ENCODE data around the gene PPIP5K2.
"Not testable (repeated sequence)": the region's sequence is repeated elsewhere in the genome, so short reads cannot be mapped to it uniquely, and the experiment has no call there.

PPIP5K2 gene

DNA sequence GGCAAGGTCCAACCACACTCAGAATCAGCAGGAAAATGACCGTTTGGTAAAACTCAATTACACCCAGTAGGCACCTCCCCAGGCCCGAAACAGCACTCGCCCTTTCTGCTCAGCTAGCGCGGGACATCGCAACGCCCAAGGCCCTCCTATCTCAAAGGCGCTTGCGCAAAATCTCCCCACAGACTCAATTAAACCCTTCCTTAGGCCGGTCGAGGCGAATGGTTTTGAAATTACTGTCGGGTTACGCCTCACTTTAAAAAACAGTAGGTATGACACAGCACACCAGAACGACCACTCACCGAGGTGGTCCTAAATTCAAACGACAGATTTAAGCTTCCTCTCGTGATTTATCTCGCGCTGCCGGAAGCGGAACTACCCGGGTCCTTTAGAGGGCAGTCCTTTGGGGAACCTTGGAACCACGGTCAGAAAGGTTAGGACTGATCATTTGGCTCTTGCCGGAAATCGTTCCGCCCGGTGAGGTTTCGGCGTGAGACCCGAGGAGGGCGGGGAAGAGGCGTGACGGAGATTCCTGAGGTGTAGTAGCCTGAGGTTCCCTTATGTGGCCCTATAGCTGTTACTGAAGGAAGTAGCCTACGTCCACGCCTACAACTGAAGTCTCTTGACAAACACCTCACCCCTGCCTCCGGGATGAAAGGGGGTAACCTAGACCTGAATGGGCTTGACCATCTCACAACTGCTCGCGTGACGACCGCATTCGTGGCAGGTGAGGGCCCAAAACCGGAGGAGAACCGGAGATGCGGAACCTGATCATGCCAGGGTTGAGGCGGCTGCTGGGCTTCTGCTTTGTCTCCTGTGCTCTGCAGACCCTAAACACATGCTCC is at the start of gene PPIP5K2, which contains the start of gene GIN1:
Gene PPIP5K2, plus strand, starts transcription at position 537 of the 842 bp plus-strand sequence. CDS start 9,289 bp downstream, outside the sequence.
Gene GIN1, minus strand, starts transcription at position 374 of the 842 bp plus-strand sequence. CDS start 11,431 bp downstream, outside the sequence.
- FAIRE-seq = peak; percentile 100
- DNase-seq (ENCODE audit: extremely low spot score, insufficient read length, low read depth) = peak; percentile 76

DNA sequence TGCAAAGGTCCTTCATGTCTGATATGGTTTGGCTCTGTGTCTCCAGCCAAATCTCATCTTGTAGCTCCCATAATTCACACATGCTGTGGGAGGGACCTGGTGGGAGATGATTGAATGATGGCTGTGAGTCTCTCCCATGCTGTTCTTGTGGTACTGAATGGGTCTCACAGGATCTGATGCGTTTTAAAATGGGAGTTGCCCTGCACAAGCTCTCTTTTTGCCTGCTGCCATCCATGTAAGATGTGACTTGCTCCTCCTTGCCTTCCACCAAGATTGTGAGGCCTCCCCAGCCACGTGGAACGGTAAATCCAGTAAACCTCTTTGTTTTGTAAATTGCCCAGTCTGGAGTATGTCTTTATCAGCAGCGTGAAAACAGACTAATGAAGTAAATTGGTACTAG is 46.6 kb upstream of the PPIP5K2 start:
- not testable (repeated sequence) for FAIRE-seq; DNase-seq (ENCODE audit: extremely low spot score, insufficient read length, low read depth)

DNA sequence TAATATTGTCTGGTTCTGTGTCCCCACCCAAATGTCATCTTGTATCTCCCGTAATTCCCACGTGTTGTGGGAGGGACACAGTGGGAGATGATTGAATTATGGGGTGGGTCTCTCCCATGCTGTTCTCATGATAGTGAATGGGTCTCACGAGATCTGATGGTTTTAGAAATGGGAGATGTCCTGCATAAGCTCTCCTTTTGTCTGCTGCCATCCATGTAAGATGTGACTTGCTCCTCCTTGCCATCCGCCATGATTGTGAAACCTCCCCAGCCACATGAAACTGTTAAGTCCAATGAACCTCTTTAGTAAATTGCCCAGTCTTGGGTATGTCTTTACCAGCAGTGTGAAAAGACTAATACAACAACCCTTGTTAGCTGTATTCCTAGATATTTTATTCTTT is 44.7 kb upstream of the PPIP5K2 start:
- DNase-seq (ENCODE audit: extremely low spot score, insufficient read length, low read depth) = no peak
- FAIRE-seq = no peak

DNA sequence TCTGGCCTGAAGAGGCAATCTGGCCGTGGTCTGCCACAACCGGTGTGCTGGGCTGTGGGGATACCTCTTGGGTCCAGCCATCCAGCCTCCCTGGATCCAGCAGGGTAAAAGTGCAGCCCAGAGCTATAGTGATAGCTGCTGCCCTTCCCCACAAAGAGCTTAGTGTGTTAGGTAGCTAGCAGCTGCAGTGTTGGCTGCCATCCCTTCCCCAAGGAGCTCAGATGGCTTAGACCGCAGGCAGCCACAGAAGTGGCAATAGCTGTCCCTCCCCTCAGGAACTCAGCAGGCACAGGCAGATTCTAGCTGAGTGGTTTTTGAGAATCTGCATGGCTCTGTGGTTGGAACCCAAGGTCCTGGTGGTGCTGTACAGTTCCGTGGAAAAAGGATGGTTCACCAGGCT is 40.3 kb upstream of the PPIP5K2 start:
- FAIRE-seq (no peak), DNase-seq (ENCODE audit: extremely low spot score, insufficient read length, low read depth) (no peak)

DNA sequence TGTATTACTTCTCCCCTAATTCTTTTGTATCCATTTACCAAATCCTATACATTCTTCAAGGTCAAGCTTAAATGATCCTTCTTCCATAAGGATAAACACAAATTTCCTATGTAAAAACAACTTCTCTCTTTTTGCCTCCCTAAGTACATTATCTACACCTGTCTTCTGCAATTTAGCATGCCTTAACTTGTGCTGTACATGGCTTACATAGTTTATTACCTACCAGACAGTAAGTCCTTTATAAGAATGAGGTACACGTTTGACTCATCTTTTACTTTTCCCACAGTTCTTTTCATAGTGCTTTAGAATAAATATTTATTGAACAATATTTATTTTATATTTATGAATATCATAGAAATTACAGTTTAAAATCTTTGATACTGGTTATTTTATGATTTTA is 33.6 kb upstream of the PPIP5K2 start:
- no peak for FAIRE-seq
- DNase-seq (ENCODE audit: extremely low spot score, insufficient read length, low read depth) = no peak

DNA sequence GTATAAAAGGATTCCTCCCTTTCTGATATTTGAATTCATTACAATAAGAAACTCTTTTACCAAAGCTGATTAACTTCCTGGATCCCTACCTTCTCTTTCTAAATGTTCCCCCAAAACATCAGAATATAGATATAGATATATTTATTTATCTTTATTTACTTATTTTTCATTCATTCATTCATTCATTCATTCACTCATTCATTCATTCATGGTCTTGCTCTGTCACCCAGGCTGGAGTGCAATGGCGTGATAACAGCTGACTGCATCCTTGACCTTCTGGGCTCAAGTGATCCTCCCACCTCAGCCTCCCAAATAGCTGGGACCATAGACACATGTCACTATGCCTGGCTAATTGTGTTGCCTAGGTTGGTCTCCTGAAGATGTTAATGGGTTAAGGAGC is 30.8 kb upstream of the PPIP5K2 start:
- FAIRE-seq (no peak), DNase-seq (ENCODE audit: extremely low spot score, insufficient read length, low read depth) (no peak)

DNA sequence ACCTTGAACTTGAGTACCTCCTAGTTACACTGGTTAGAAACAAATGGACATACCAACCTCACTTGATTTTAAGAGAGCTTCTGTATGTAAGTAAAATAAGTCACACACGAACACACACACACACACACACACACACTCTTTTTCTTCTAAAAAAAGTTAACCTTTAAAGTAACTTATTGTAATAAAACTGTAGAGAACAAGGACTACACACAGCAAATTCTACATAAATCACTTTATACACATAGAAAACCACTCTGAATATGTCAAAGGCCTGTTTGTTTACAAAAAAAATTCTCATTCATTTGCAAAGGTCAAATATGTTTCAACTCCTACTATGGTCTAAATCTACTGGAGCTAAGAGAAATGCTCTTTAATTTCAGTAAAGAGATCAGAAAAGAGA is 29.3 kb upstream of the PPIP5K2 start:
- FAIRE-seq (no peak), DNase-seq (ENCODE audit: extremely low spot score, insufficient read length, low read depth) (no peak)

DNA sequence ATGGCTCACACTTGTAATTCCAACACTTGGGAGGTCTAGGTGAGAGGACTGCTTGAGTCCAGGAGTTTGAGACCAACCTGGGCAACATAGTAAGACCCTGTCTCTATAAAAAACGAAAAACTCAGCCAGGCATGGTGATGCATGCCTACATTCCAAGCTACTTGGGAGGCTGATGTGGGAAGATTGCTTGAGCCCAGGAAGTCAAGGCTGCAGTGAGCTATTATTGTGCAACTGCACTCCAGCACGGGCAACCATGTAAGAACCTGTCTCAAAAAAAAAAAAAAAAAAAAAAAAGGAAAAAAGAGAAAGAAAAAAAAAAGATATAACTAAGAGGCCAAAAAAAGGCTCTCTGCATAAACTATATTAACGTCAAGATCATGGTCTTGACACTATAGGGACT is 27.4 kb upstream of the PPIP5K2 start:
- DNase-seq (ENCODE audit: extremely low spot score, insufficient read length, low read depth) = no peak
- no peak for FAIRE-seq

DNA sequence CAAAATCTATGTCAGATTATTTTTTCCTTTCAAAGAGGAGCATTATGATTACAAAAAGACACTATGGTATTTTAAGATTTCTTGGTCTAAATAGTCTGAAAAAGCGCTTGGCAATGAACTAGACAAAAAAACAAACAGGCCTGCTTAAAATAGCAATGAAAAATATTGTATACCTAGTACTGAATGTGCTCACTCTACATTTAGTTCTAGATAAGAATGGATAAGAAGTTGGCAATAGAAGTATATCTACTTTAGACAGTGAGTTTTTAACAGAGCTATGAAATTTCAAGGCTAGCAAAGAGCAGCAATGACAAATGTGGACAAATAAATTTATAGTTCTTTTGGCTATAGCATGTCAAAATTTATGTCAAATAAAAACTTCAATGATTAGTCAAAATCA is 26.4 kb upstream of the PPIP5K2 start:
- FAIRE-seq (no peak), DNase-seq (ENCODE audit: extremely low spot score, insufficient read length, low read depth) (no peak)

DNA sequence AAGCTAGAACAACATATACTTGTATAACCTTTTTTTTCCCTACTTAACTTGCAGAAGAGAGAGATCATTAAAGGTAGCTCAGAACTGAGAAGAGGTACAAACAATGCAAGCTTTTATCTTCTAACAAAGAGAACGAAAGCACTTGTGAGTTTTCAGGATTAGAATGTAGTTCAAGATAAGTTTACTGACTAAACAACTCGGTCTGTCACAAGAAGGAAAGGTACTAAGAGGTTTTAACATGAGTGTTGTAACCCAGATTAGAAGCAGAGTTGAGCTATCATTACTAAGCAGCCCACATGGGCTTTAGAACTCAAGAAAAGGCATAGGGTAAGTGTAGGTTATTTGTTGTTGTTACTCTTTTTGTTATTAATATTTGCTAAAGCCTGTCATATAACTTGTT is 25.4 kb upstream of the PPIP5K2 start:
- FAIRE-seq (no peak), DNase-seq (ENCODE audit: extremely low spot score, insufficient read length, low read depth) (no peak)

DNA sequence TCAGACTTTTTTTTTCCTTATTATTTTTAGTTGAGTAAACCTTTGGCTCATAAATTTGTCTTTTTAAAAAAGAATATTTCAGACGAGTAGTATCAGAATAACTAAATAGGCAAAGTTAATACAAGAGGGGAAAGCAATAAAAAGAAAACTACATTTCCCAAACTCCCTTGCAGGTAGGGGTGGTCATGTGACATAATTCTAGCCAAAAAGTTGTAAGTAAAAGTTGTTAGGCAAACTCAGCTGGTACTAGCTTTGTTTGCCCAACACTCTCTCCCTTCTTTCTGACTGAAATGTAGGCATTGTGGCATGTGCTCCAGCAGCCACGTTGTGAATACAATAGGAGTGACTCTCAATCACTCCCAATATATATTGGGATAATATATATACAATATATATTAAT is 21.1 kb upstream of the PPIP5K2 start:
- FAIRE-seq = peak; percentile 29
- DNase-seq (ENCODE audit: extremely low spot score, insufficient read length, low read depth) = no peak

DNA sequence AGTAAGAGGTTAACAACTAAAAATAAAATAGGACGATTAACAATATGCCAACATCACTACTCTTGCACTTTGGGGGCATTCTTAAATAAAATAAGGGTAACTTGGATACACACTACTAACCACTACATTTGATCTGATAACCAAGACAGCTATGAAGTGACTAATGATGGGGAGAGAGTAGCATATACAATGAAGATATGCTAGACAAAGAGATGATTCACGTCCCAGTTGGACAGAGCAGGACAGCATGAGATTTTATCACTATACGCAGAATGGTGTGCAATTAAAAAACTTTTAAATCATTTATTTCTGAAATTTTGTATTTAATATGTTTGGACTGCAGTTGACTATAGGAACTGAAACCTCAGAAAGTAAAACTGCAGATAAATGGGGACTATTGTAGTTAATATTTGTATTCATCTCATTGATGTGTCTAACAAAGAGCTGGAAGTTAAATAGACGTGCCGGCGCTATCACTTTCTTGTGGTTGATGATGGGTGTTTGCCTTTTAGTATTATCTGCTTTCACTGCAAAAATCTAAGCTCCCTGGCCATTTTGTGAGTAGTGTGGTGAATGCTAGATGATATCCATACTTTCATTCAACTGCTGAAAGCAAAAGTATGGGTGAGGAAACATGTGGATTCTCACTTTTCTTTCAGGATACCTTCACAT is 18.9 kb upstream of the PPIP5K2 start:
- DNase-seq (ENCODE audit: extremely low spot score, insufficient read length, low read depth) (no peak), FAIRE-seq (no peak)

DNA sequence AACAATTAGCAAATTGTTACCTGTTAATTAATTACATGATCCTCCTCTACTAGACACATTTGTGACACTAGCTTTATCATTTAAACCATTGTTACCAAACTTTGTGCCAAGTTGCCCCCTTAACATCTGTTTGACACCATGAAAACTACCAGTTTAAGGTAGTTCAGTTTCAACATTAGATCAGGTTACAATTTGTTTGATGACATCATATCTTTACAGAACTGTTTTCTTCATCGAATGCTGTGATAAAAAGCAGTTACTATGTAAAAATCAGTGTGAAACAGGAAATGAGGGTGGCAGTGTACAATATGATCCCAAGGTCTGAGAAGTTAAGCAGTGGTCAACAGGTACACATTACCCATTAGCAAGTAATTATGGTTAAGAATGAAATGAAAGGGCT is 17.9 kb upstream of the PPIP5K2 start:
- FAIRE-seq (no peak), DNase-seq (ENCODE audit: extremely low spot score, insufficient read length, low read depth) (no peak)

DNA sequence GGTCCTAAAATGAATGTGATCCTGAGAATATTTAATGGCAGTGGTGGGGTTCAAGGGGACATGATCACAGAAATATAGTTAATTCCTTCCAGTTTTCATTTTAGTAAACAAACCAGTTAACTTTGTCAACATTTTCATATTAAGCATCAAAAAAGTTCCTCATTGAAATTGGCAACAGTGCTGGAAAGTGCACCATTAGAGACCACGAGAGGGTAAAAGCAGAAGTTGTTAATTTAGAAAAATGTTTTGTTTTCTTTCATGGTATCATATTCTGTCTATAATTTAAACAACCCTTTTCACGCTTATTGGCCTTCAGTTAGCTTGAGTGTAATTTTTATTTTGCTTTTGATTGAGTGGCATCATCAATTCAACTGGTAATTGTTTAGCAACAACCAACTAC is 12.0 kb upstream of the PPIP5K2 start:
- DNase-seq (ENCODE audit: extremely low spot score, insufficient read length, low read depth) = no peak
- no peak for FAIRE-seq

DNA sequence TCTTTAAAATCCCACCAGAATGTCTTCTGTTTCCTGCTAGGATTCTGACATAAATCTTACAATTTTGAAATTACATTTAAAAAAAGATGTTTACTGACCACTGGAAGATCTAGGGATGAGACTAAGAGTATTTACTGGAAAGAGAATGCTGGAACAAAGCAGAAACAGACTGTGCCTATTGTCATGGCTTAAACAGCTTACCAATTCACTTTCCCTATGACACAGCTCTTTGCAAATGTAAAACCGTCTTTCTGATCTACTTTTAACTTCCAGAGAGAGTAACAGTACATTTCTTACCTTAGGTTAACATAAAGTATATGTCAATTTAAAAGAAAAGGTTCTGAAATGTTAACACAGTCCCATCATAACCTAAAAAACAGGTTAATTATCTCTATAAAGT is 10.8 kb upstream of the PPIP5K2 start:
- no peak for FAIRE-seq
- no peak for DNase-seq (ENCODE audit: extremely low spot score, insufficient read length, low read depth)

DNA sequence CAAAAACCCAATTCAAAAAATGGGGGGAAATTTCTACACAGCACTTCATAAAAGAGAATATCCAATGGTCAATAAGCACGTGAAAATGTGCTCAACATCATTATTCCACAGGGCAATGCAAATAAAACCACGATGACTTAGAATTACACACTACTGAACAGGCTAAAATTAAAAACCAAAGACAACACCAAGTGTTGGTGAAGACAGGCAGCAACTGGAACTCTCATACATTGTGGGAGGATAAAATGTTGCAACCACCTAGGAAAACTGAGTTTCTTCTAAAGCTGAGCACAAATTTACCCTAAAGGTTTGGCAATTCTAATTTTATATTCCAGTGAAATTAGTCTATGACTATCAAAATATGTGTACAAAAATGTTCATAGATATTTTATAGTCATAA is 9.7 kb upstream of the PPIP5K2 start:
- no peak for FAIRE-seq

DNA sequence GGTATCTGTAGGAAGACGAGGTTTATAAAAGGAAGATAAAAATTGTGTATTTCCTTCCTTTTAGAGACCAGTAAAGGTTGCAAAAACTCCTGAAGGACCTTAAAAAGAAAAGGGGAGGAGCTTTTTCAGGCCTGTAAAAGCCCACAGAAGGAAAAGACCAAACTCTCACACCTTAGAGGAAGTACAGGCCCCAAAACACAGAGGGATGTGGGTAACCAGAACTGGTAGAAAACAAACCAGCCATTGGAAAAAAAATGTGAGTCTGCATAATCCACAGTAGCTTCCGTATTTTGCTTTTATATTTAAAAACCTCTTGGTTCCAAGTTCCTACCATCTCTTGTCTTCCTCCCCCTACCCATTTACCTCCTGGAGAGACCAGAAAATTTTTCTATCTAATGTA is 8.6 kb upstream of the PPIP5K2 start:
- FAIRE-seq (no peak), DNase-seq (ENCODE audit: extremely low spot score, insufficient read length, low read depth) (no peak)

More for the DNA sequence above, 9.7 kb upstream of the PPIP5K2 start:
- DNase-seq (ENCODE audit: extremely low spot score, insufficient read length, low read depth) = no peak

DNA sequence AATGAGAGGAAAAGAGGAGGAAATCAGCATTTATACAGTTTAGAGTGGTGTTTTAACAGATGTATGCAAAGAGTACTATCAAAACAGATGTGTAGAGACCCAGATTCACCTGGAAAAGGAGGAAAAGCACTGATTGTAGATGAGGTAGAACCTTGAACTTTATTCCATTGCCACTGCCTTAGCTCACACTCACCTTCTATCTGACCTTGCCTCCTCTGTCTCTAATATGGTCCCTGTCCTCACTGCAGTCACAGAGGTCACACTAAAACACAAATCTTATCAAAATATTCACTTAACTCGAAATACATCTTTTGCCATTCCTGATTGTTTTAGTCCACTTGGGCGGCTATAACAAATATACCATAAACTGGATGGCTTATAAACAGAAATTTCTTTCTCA is 7.2 kb upstream of the PPIP5K2 start:
- DNase-seq (ENCODE audit: extremely low spot score, insufficient read length, low read depth) (no peak), FAIRE-seq (no peak)

DNA sequence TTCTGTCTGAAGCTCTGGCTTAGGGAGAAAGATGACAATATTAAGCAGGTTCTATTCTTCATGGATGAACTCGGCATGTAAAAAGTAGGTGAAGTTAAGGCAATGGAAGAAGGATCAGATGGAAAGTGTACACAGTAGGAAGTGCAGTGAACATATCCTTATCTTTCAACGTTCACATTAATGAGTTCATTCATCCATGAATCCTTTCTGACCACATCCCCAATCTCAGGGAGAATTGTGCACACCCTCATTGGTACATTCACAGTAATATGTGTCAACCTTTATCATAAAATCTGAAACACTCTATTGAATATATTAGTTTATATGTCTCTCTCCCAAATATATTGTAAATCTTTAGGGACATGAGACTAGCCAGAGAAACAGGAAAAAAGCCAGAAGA is 5.7 kb upstream of the PPIP5K2 start:
- FAIRE-seq (no peak), DNase-seq (ENCODE audit: extremely low spot score, insufficient read length, low read depth) (no peak)

DNA sequence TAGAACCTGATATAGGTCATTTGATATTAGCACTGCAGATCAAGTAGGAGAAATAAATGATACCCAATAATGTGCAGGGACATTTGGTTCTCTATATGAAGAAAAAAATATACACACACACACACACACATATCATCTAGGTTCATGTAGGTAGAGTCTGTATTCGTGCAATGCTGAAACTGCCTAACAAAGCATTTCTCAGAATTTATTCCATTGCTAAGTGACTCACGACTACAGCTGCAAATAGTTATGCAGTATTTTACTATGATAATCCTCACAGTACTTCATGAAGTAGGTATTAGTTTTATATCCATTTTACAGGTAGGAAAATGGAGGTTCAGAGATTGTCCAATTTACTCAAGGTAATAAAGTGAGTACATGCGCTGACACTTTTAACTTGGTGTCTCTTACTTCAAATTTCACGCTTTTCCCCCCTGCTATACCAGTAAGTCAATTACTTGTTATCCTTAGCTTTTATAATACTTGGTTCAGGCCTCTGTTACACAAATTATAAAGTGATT is 2.6 kb upstream of the PPIP5K2 start:
- no peak for DNase-seq (ENCODE audit: extremely low spot score, insufficient read length, low read depth)

DNA sequence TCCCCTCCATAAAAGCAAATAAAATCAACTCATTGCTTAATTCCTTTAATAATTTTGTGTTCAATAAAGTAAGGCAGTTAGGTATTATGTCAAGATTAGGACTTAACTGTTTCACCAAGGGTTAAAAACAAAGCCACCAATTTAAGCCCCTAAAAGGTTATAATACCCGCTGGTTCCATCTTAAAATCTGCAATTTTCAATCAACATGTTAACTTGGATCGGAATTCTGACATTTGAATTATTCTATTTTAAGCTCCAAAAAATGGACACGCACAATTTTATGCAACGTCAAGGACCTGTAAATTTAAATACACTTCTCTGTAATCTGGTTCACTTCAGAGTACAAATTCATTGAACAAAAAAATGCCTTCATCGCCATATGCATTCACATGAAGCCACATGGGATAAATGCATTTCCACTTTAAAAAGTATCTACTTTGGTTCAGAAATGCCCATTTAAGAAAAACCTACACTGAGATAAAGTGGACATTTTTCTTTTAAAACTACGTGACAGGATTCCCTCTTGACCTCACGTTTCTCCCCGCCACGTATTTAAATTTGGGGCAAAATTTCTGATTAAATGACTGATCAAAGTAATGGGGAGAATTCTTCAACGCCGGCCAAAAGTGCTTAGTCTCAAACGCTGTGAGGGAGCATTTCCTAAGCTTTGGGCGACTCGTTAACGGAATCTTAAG is 884 bp upstream of the PPIP5K2 start:
- DNase-seq (ENCODE audit: extremely low spot score, insufficient read length, low read depth) = no peak
- FAIRE-seq = peak; percentile 15

More for the DNA sequence above, 2.6 kb upstream of the PPIP5K2 start:
- no peak for FAIRE-seq
